Skeletal muscle tissue (tissue), 4 donors: Measurements from ENCODE around the gene GMNN. TPM values are rescaled to one million over a fixed set of nuclear protein-coding genes. Genes with fewer than 3 reads are reported as not detected.

Source experiments
- H3K27ac ChIP-seq: one replicate; pipeline ENCODE4 v1.7.0; 2013; ENCODE audit warnings: mild to moderate bottlenecking, low read depth, low read length, inconsistent platforms
- H3K27me3 ChIP-seq, 3 donors: one replicate each; pipeline ENCODE4 v1.7.0; 2013; ENCODE audit warnings: low read length in 3 of 3; ENCODE audit not compliant: control insufficient read depth in 3 of 3, insufficient read depth in 3 of 3
- H3K36me3 ChIP-seq, 3 donors: one replicate each; pipeline ENCODE4 v1.7.0; 2013; ENCODE audit warnings: low read length in 3 of 3; ENCODE audit not compliant: control insufficient read depth in 3 of 3, insufficient read depth in 3 of 3
- H3K4me1 ChIP-seq, 3 donors: one replicate each; pipeline ENCODE4 v1.7.0; 2013; ENCODE audit warnings: low read length in 3 of 3, mild to moderate bottlenecking in 3 of 3; ENCODE audit not compliant: control insufficient read depth in 3 of 3, insufficient read depth in 3 of 3
- H3K4me3 ChIP-seq, 3 donors: one replicate each; pipeline ENCODE4 v1.7.0; 2013; ENCODE audit warnings: low read length in 3 of 3
- H3K9ac ChIP-seq, 3 donors: one replicate each; pipeline ENCODE4 v1.7.0; 2013; ENCODE audit warnings: low read length in 3 of 3, mild to moderate bottlenecking in 3 of 3, moderate library complexity in 2 of 3, low read depth in 1 of 3
- H3K9me3 ChIP-seq, 3 donors: one replicate each; pipeline ENCODE4 v1.7.0; 2013; ENCODE audit warnings: low read length in 3 of 3; ENCODE audit not compliant: control insufficient read depth in 3 of 3
- total RNA-seq: library from RNA; depleted of rRNA; stranded (reverse); fragments of >200 nt; gene quantifications from one replicate; pipeline ENCODE4 v1.2.3, GENCODE V29; 2014
- donor health status: Osteomylitis.

GMNN gene
- total RNA-seq, 1 donor from 2014 or later, result 5.2 TPM

- H3K4me1 ChIP-seq, result no peaks in the 10 kb centered on the region
- no peak overlapping the region for H3K9ac ChIP-seq
- peaks cover 20 to 35% (median 26%) of the 10 kb centered on the region in 3 donors for H3K36me3 ChIP-seq
- H3K9me3 ChIP-seq, result no peaks in the 10 kb centered on the region
- H3K4me3 ChIP-seq, result no peak overlapping the region
- no peaks in the 10 kb centered on the region for H3K27me3 ChIP-seq
- no peak overlapping the region for H3K27ac ChIP-seq
These were observed 49.6 kb downstream of the GMNN start for GRCh38 chr6:24824142-24824938.

GRCh38 chr6:24825130-24825630 lies 50.4 kb downstream of the GMNN start:
- no peaks in the 10 kb centered on the region for H3K4me1 ChIP-seq
- no peak overlapping the region for H3K9ac ChIP-seq
- peaks cover 20 to 40% (median 26%) of the 10 kb centered on the region in 3 donors for H3K36me3 ChIP-seq
- H3K9me3 ChIP-seq, result no peaks in the 10 kb centered on the region
- H3K4me3 ChIP-seq, result no peak overlapping the region
- H3K27me3 ChIP-seq, result no peaks in the 10 kb centered on the region
- no peak overlapping the region for H3K27ac ChIP-seq

DNA sequence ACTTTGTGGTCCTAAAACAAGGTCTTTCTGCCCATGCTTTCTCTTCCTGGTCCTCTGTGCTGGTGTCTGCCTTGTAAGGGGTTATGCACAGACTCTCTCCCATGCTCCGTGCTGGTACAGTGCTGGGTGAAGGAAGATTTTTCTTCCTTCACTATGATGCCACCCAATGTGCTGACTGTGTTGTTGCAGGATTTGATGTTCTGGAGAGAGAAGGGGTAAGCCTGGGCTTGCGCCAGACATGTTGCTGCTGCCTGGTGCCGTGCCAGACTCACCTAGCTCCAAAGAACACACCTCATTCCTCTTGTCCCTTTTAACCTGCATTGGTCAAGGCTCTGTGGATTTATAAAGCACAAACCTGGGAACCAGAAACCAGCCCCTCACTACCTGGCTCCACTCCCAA lies 52.4 kb downstream of the GMNN start:
- H3K4me1 ChIP-seq, result no peaks in the 10 kb centered on the region
- no peak overlapping the region for H3K9ac ChIP-seq
- peaks cover 26 to 47% (median 30%) of the 10 kb centered on the region in 3 donors for H3K36me3 ChIP-seq
- H3K4me3 ChIP-seq, result no peak overlapping the region
- no peak overlapping the region for H3K27ac ChIP-seq
- no peaks in the 10 kb centered on the region for H3K9me3 ChIP-seq
- H3K27me3 ChIP-seq, result no peaks in the 10 kb centered on the region

GRCh38 chr6:24827970-24828369 lies 53.2 kb downstream of the GMNN start:
- H3K36me3 ChIP-seq, result peaks cover 27 to 50% (median 27%) of the 10 kb centered on the region in 3 donors
- no peaks in the 10 kb centered on the region for H3K27me3 ChIP-seq
- no peaks in the 10 kb centered on the region for H3K4me1 ChIP-seq
- H3K4me3 ChIP-seq, result no peak overlapping the region
- no peak overlapping the region for H3K9ac ChIP-seq
- no peak overlapping the region for H3K27ac ChIP-seq
- H3K9me3 ChIP-seq, result no peaks in the 10 kb centered on the region

DNA sequence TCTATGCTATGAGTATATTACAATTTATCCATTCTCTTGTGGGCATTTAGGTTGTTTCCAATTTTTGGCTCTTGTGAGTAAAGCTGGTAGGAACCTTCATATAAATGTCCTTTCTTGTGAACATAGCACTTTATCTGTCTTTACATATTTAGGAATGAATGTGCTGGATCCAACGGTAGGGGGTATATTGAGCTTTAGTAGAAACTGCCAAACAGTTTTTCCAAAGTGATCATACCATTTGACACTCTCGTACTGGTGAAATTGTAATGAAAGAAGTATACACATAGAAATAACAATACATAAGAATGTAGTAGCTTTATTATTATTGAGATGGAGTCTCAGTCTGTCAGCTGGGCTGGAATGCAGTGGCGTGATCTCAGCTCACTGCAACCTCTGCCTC lies 54.9 kb downstream of the GMNN start:
- Histone ChIP-seq H3K27me3 (no peaks in the 10 kb centered on the region), H3K36me3 (peaks cover 21 to 44% (median 25%) of the 10 kb centered on the region in 3 donors), H3K27ac (no peak overlapping the region), H3K4me1 (no peaks in the 10 kb centered on the region), H3K9ac (no peak overlapping the region), H3K4me3 (no peak overlapping the region), H3K9me3 (no peaks in the 10 kb centered on the region)

- H3K9me3 ChIP-seq, result no peaks in the 10 kb centered on the region
- peaks cover 18 to 35% (median 19%) of the 10 kb centered on the region in 3 donors for H3K36me3 ChIP-seq
- H3K4me1 ChIP-seq, result peaks cover 0 to 7% (median 0%) of the 10 kb centered on the region in 3 donors
- H3K9ac ChIP-seq, result no peak overlapping the region
- no peak overlapping the region for H3K27ac ChIP-seq
- no peaks in the 10 kb centered on the region for H3K27me3 ChIP-seq
- no peak overlapping the region for H3K4me3 ChIP-seq
These were observed 57.3 kb downstream of the GMNN start for GRCh38 chr6:24831771-24832716.

DNA sequence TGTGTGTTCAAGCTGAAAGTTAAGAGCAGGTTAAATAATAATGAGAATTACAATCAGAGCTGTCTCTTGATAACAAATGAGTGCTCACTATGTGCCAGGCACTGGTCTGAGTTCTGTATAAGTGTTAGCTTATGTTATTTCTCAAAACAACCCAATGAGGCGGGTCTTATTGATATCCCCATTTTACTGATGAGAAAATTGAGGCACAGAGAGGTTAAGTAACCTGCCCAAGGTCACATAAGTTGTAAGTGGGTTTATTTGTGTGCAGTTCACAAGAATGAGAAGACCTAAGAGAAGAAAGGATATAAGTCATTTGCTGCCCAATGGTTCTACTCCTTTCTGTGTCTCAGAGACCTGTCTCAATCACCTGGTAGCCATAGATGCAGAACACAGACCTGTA lies 58.1 kb downstream of the GMNN start:
- Histone ChIP-seq H3K9me3 (no peaks in the 10 kb centered on the region), H3K27me3 (no peaks in the 10 kb centered on the region), H3K36me3 (peaks cover 12 to 27% (median 13%) of the 10 kb centered on the region in 3 donors), H3K4me3 (no peak overlapping the region), H3K27ac (no peak overlapping the region), H3K4me1 (peaks cover 0 to 7% (median 0%) of the 10 kb centered on the region in 3 donors), H3K9ac (no peak overlapping the region)

DNA sequence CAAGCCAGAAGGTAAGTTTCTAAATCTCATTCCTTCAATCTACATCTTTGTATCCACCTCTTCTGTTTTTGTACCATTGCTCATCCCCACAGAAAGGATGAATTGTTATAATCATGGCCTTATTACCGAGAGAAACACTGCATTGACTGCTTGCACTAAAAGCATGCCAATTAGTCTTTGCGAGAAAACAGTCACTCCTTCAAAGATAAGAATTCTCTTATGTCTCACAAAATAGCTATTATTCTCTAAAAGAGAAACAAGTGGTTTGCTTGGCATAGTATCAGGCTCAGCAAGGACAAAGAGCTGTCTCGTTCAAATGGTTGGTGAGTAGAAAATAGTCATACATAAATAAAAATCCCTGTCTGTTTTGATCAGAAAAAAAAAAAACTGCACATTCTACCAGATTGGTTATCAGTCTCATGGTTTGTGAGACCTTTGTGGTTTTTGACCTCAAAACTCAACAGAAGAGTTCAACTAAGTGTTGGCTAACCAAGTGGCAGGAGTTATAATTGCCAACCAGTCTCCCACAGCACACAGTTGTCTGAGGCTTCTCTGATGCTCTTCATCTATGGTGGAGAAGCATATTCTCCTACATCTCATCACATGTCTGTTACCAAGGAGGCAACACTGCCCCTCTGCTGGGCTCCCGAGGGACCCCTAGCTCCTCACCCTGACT lies 59.1 kb downstream of the GMNN start:
- no peaks in the 10 kb centered on the region for H3K9me3 ChIP-seq
- H3K4me1 ChIP-seq, result peaks cover 0 to 7% (median 0%) of the 10 kb centered on the region in 3 donors
- H3K27ac ChIP-seq, result no peak overlapping the region
- no peak overlapping the region for H3K9ac ChIP-seq
- peaks cover 10 to 26% (median 10%) of the 10 kb centered on the region in 3 donors for H3K36me3 ChIP-seq
- no peak overlapping the region for H3K4me3 ChIP-seq
- no peaks in the 10 kb centered on the region for H3K27me3 ChIP-seq
